GM18508 (cell line): Measurements from ENCODE around the gene CIB4.

Source experiments
- ATAC-seq: cut with Tn5 transposase; IDR thresholded peaks from one replicate; pipeline ENCODE4 v1.9.1; 2021; ENCODE audit warnings: moderate number of reproducible peaks; ENCODE audit not compliant: insufficient read depth, unreplicated experiment

Gene CIB4

GRCh38 chr2:26628561-26629345, 12.4 kb downstream of the CIB4 start:
- ATAC-seq: no peak

- no peak for ATAC-seq
Measured at GRCh38 chr2:26627350-26628105, 13.6 kb downstream of the CIB4 start.

GRCh38 chr2:26626606-26627005, 14.6 kb downstream of the CIB4 start:
- no peak for ATAC-seq

- ATAC-seq: no peak
Measured at GRCh38 chr2:26623541-26624495, 17.3 kb downstream of the CIB4 start.

- ATAC-seq: no peak
Measured at GRCh38 chr2:26621469-26622199, 19.5 kb downstream of the CIB4 start.

GRCh38 chr2:26620031-26620605, 21.0 kb downstream of the CIB4 start:
- no peak for ATAC-seq

GRCh38 chr2:26619521-26619951, 21.6 kb downstream of the CIB4 start:
- ATAC-seq: no peak

- ATAC-seq: no peak
Measured at GRCh38 chr2:26619096-26619495, 22.1 kb downstream of the CIB4 start.

- no peak for ATAC-seq
Measured at GRCh38 chr2:26618611-26619010, 22.6 kb downstream of the CIB4 start.

- no peak for ATAC-seq
Measured at GRCh38 chr2:26617588-26618083, 23.5 kb downstream of the CIB4 start.

GRCh38 chr2:26616706-26617587, 24.2 kb downstream of the CIB4 start:
- ATAC-seq: no peak

- ATAC-seq: no peak
Measured at GRCh38 chr2:26615860-26616705, 25.1 kb downstream of the CIB4 start.

GRCh38 chr2:26615336-26615859, 25.8 kb downstream of the CIB4 start:
- no peak for ATAC-seq

GRCh38 chr2:26614216-26615138, 26.7 kb downstream of the CIB4 start:
- no peak for ATAC-seq

GRCh38 chr2:26613241-26614215, 27.6 kb downstream of the CIB4 start:
- no peak for ATAC-seq
